K562 (cell line): ENCODE measurements around the gene TCHP.

Experiments
- BCL6 ChIP-seq: fragments of 250-450 bp; sonication (Bioruptor Pico); IDR thresholded peaks from 2 replicates; pipeline ENCODE4 v1.4.0; 2020
- EHMT2 ChIP-seq: fragments of 450-650 bp; IDR thresholded peaks from 2 replicates; pipeline ENCODE4 v1.6.1; 2018; ENCODE audit warnings: antibody characterized with exemption
- HDAC2 ChIP-seq: fragments of 450-650 bp; IDR thresholded peaks from 2 replicates; pipeline ENCODE4 v1.6.1; 2016; ENCODE audit warnings: mild to moderate bottlenecking
- POLR2A ChIP-seq: fragments of 450-650 bp; conservative IDR thresholded peaks from 2 replicates; pipeline ENCODE4 v1.6.1; 2016
- RFX5 ChIP-seq: IDR thresholded peaks from 2 replicates; pipeline ENCODE4 v1.6.1; 2011; ENCODE audit warnings: low read depth, mild to moderate bottlenecking, improper control_type of control experiment, low read length
- ZNF780A ChIP-seq: fragments of 250-450 bp; sonication (Bioruptor Pico); IDR thresholded peaks from 2 replicates; pipeline ENCODE4 v1.5.0; 2021; ENCODE audit warnings: mild to moderate bottlenecking

GRCh38 chr12:109870648-109871047, 29.4 kb upstream of the TCHP start:
- no peak for TF ChIP-seq BCL6 (CRISPR knock-in tag)
- no peak for TF ChIP-seq EHMT2
- TF ChIP-seq POLR2A = no peak
- no peak for TF ChIP-seq HDAC2
- TF ChIP-seq ZNF780A = no peak
- no peak for TF ChIP-seq RFX5
